ENCODE data around the gene RHBDD3. TPM values are rescaled to one million over a fixed set of nuclear protein-coding genes. Genes with fewer than 3 reads are reported as not detected.

Gene RHBDD3
- total and polyA plus RNA-seq, 2 of the 4 experiments (the other 2 are of a cell fraction), result 5.7 to 21.5 TPM

DNA sequence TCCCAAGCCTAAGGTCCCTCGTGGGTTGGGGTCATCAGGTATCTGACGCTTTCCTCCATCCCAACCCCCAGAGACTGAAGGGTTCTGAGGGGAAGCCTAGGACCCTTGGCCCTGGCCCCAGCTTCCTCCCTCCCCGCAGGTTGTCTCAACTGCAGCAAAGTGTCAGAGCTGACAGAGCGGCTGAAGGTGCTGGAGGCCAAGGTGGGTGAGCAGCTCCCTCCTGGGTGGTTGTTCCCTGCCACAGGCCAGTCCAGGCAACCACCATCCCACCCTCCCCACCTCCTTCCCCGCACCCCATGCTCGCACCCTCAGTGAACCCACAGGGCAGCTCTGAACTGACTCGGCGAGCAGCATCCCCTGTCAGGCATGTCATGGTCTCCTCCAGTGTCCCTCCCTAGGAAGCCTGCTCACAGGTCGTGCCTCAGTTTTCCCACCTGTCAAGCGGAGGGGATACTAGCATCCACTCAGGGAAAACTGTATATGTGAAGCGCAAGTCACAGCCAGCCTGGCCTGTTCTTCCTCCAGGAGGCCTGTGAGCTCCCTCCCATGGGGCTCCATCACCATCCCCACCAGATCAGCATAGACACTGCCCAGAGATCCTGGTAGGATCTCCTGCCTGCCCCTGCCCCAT, 41.3 kb downstream of the RHBDD3 start:
- Histone ChIP-seq H3K14ac (replicated peaks; ENCODE audit: low read depth, low read length) (no peak overlapping the region), H4K5ac (ENCODE audit: low read depth, low read length) (no peak overlapping the region), H2AK5ac (ENCODE audit: low read depth, low read length) (0 out of 2 replicates have a peak overlapping the region, but pooled peaks have one; percentile 9), H3K56ac (ENCODE audit: extremely low read depth, insufficient read depth, low read length) (no peak overlapping the region), H3K9ac (ENCODE audit: low read depth, low read length) (no peak overlapping the region), H2BK15ac (ENCODE audit: low read depth, low read length) (no peak overlapping the region), H2BK5ac (ENCODE audit: low read depth, low read length, poor library complexity, severe bottlenecking) (no peak overlapping the region), H3K36me3 (ENCODE audit: control insufficient read depth, insufficient read depth, low read length) (no peaks in the 10 kb centered on the region), H3K4me2 (ENCODE audit: low read depth, low read length) (no peak overlapping the region), H3K9me3 (ENCODE audit: control insufficient read depth, insufficient read depth, low read length) (no peaks in the 10 kb centered on the region), H2AK9ac (replicated peaks; ENCODE audit: low read depth, low read length, poor library complexity) (no peak overlapping the region), H3K4me1 (ENCODE audit: control insufficient read depth, insufficient read depth, low read length) (peaks cover 6% of the 10 kb centered on the region; the same call in 1 of the 2 replicates), H3K23ac (ENCODE audit: low read depth, low read length) (no peak overlapping the region), H3K79me1 (ENCODE audit: low read depth in 1 of 2, low read length in 2 of 2) (no peaks in the 10 kb centered on the region), H4K91ac (ENCODE audit: insufficient read depth, low read depth, low read length) (no peak overlapping the region), H3K4me3 (ENCODE audit: insufficient read depth, low read depth, low read length) (no peak overlapping the region), H4K8ac (ENCODE audit: low read depth in 2 of 2, low read length in 2 of 2) (no peak overlapping the region), H3K18ac (ENCODE audit: low read depth, low read length) (no peak overlapping the region), H2AFZ (replicated peaks; ENCODE audit: low read length, poor library complexity) (peak overlapping the region; percentile 59), H4K20me1 (ENCODE audit: insufficient read depth, low read length) (no peaks in the 10 kb centered on the region; the same call in 1 of the 2 replicates), H3K27me3 (ENCODE audit: control insufficient read depth, insufficient read depth, low read length) (peaks cover 6% of the 10 kb centered on the region; the same call in 1 of the 2 replicates), H3K9me1 (ENCODE audit: insufficient read depth, low read length) (0 out of 2 replicates have a peak, but pooled peaks cover 2% of the 10 kb centered on the region), H3K4ac (ENCODE audit: low read depth, low read length) (no peak overlapping the region), H2BK20ac (ENCODE audit: low read depth, low read length) (no peak overlapping the region), H2BK120ac (ENCODE audit: low read depth, low read length) (no peak overlapping the region), H3K27ac (ENCODE audit: insufficient read depth, low read length) (no peak overlapping the region)
- in situ Hi-C loops (cut with MboI; ENCODE audit: low sequenced_read_pairs), result loop anchor here (25.0 kb wide), 1 partner anchor 614 kb away; no protein-coding TSS in a partner anchor
- BruUV-seq (replicated peaks), result no TSS peak
- ChIA-PET CTCF (no interaction called here), POLR2A (ENCODE audit: unreplicated experiment) (no interaction called here)
- DNase-seq (no peak), ATAC-seq (ENCODE audit: low read depth) (no peak)
- dilution Hi-C loops (cut with HindIII; ENCODE audit: low sequenced_read_pairs, unreplicated experiment), result no loop called here
- intact Hi-C loops (cut with micrococcal nuclease), result no loop called here
- 90% methylated on average over 2 of the region's 11 CpGs; no CpG with 5 or more reads in 1 of the 2 experiments for WGBS, 2 experiments (ENCODE audit: extremely low coverage in 2 of 2, insufficient read length in 1 of 2)
- TF ChIP-seq RFX5 (IDR thresholded peaks at IDR 0.05; ENCODE audit: low read depth, low read length) (no peak), RAD21 (IDR thresholded peaks at IDR 0.05; ENCODE audit: low read length) (no peak), CEBPB (IDR thresholded peaks at IDR 0.05; ENCODE audit: low read depth, low read length) (no peak), SMC3 (IDR thresholded peaks at IDR 0.05; ENCODE audit: low read depth, low read length) (no peak), BHLHE40 (IDR thresholded peaks at IDR 0.05; ENCODE audit: low read depth, low read length) (no peak), POLR2A (IDR thresholded peaks at IDR 0.05; ENCODE audit: low read depth, low read length) (no peak)

Measured in IMR-90 (cell line).